ENCODE data around the gene IRX3.

- TF ChIP-seq CTCF (IDR thresholded peaks at IDR 0.05 in 8 of 11, conservative IDR thresholded peaks at IDR 0.05 in 3 of 11) (no peak), POLR2AphosphoS5 (IDR thresholded peaks at IDR 0.05) (no peak), POLR2A (IDR thresholded peaks at IDR 0.05) (no peak)
These were observed 5.8 kb downstream of the IRX3 start for GRCh38 chr16:54280751-54281150.

Data from spleen (tissue), 7 donors.